ENCODE results near the gene TMEFF2. TPM values are rescaled to one million over a fixed set of nuclear protein-coding genes. Genes with fewer than 3 reads are reported as not detected.

Gene TMEFF2
- total RNA-seq, 1 experiment from 2014 or later, result not detected

- Mint-ChIP-seq H3K27me3 (ENCODE audit: unreplicated experiment) (no peaks in the 10 kb centered on the region), H3K4me1 (ENCODE audit: low read depth, unreplicated experiment) (peaks cover 7% of the 10 kb centered on the region), H3K9me3 (ENCODE audit: low read depth, unreplicated experiment) (peaks cover 2% of the 10 kb centered on the region), H3K27ac (ENCODE audit: unreplicated experiment) (no peak overlapping the region), H3K4me3 (ENCODE audit: low read depth, unreplicated experiment) (no peak overlapping the region), H3K36me3 (ENCODE audit: insufficient read depth, unreplicated experiment) (no peaks in the 10 kb centered on the region)
- CTCF ChIA-PET, result interaction anchor here (0.6 kb wide), 1 partner anchor 8 kb away, joined by 3 read pairs; no protein-coding TSS in a partner anchor
- DNase-seq, result no peak
- no TSS peak for BruUV-seq (replicated peaks)
- intact Hi-C loops (cut with micrococcal nuclease; ENCODE audit: unreplicated experiment), result no loop called here
- no peak for TF ChIP-seq CTCF (IDR thresholded peaks at IDR 0.05; ENCODE audit: unreplicated experiment)
Measured at GRCh38 chr2:191981706-191982105, 213.0 kb downstream of the TMEFF2 start.

- CTCF ChIA-PET, result no interaction called here
- Mint-ChIP-seq H3K36me3 (ENCODE audit: insufficient read depth, unreplicated experiment) (no peaks in the 10 kb centered on the region), H3K4me1 (ENCODE audit: low read depth, unreplicated experiment) (peaks cover 16% of the 10 kb centered on the region), H3K9me3 (ENCODE audit: low read depth, unreplicated experiment) (peaks cover 2% of the 10 kb centered on the region), H3K27ac (ENCODE audit: unreplicated experiment) (no peak overlapping the region), H3K4me3 (ENCODE audit: low read depth, unreplicated experiment) (no peak overlapping the region), H3K27me3 (ENCODE audit: unreplicated experiment) (no peaks in the 10 kb centered on the region)
- no TSS peak for BruUV-seq (replicated peaks)
- DNase-seq, result no peak
- no peak for TF ChIP-seq CTCF (IDR thresholded peaks at IDR 0.05; ENCODE audit: unreplicated experiment)
- intact Hi-C loops (cut with micrococcal nuclease; ENCODE audit: unreplicated experiment), result no loop called here
Measured at GRCh38 chr2:191980483-191980882, 214.2 kb downstream of the TMEFF2 start.

- no peak overlapping the region for H3K4me3 Mint-ChIP-seq (ENCODE audit: low read depth, unreplicated experiment)
- TF ChIP-seq CTCF (IDR thresholded peaks at IDR 0.05; ENCODE audit: unreplicated experiment), result no peak
- peaks cover 16% of the 10 kb centered on the region for H3K4me1 Mint-ChIP-seq (ENCODE audit: low read depth, unreplicated experiment)
- BruUV-seq (replicated peaks), result no TSS peak
- H3K27me3 Mint-ChIP-seq (ENCODE audit: unreplicated experiment), result no peaks in the 10 kb centered on the region
- no peak for DNase-seq
- peaks cover 2% of the 10 kb centered on the region for H3K9me3 Mint-ChIP-seq (ENCODE audit: low read depth, unreplicated experiment)
- CTCF ChIA-PET, result no interaction called here
- intact Hi-C loops (cut with micrococcal nuclease; ENCODE audit: unreplicated experiment), result loop anchor here (5.0 kb wide), 1 partner anchor 102 kb away; no protein-coding TSS in a partner anchor
- H3K27ac Mint-ChIP-seq (ENCODE audit: unreplicated experiment), result no peak overlapping the region
- H3K36me3 Mint-ChIP-seq (ENCODE audit: insufficient read depth, unreplicated experiment), result no peaks in the 10 kb centered on the region
Measured at GRCh38 chr2:191979221-191979730, 215.5 kb downstream of the TMEFF2 start.

GRCh38 chr2:191977754-191978153 is 217.0 kb downstream of the TMEFF2 start:
- Mint-ChIP-seq H3K27ac (ENCODE audit: unreplicated experiment) (no peak overlapping the region), H3K27me3 (ENCODE audit: unreplicated experiment) (no peaks in the 10 kb centered on the region), H3K4me3 (ENCODE audit: low read depth, unreplicated experiment) (no peak overlapping the region), H3K9me3 (ENCODE audit: low read depth, unreplicated experiment) (peaks cover 2% of the 10 kb centered on the region), H3K36me3 (ENCODE audit: insufficient read depth, unreplicated experiment) (no peaks in the 10 kb centered on the region), H3K4me1 (ENCODE audit: low read depth, unreplicated experiment) (peaks cover 16% of the 10 kb centered on the region)
- no peak for DNase-seq
- CTCF ChIA-PET, result no interaction called here
- no peak for TF ChIP-seq CTCF (IDR thresholded peaks at IDR 0.05; ENCODE audit: unreplicated experiment)
- BruUV-seq (replicated peaks), result no TSS peak
- intact Hi-C loops (cut with micrococcal nuclease; ENCODE audit: unreplicated experiment), result loop anchor here (5.0 kb wide), 1 partner anchor 100 kb away; no protein-coding TSS in a partner anchor
